Measurements from ENCODE around the gene WDR49. TPM values are rescaled to one million over a fixed set of nuclear protein-coding genes. Genes with fewer than 3 reads are reported as not detected.

Gene WDR49
- total RNA-seq, 1 experiment from 2014 or later = 0.34 TPM

- Histone ChIP-seq H3K4me3 (replicated peaks in 1 of 2; ENCODE audit: low read depth in 1 of 2, low read length in 2 of 2) (no peak overlapping the region), H3K27ac (ENCODE audit: low read depth, low read length) (no peak overlapping the region), H4K20me1 (ENCODE audit: insufficient read depth) (no peaks in the 10 kb centered on the region), H3K79me2 (ENCODE audit: insufficient read depth, low read length) (no peaks in the 10 kb centered on the region), H3K9me2 (ENCODE audit: insufficient read depth) (no peaks in the 10 kb centered on the region), H3K4me2 (ENCODE audit: low read length) (no peak overlapping the region), H2AFZ (ENCODE audit: low read depth, low read length, poor library complexity, severe bottlenecking) (no peak overlapping the region), H3K36me3 (ENCODE audit: control insufficient read depth in 1 of 2, insufficient read depth in 2 of 2, low read length in 2 of 2) (no peaks in the 10 kb centered on the region), H3K9ac (ENCODE audit: low read length) (no peak overlapping the region), H3K4me1 (ENCODE audit: control insufficient read depth in 1 of 2, insufficient read depth in 2 of 2, low read length in 2 of 2) (no peaks in the 10 kb centered on the region), H3K27me3 (ENCODE audit: insufficient read depth, low read length) (no peaks in the 10 kb centered on the region), H3K9me3 (ENCODE audit: control insufficient read depth in 1 of 2, insufficient read depth in 1 of 2, low read depth in 1 of 2, low read length in 2 of 2) (no peaks in the 10 kb centered on the region)
- DNase-seq (ENCODE audit: low read depth, low spot score) (no peak), ATAC-seq (no peak)
- BruUV-seq (replicated peaks) = no TSS peak
- TF ChIP-seq EZH2 (IDR thresholded peaks at IDR 0.05) (no peak), CBX3 (IDR thresholded peaks at IDR 0.05; ENCODE audit: low read depth) (no peak), YY1 (IDR thresholded peaks at IDR 0.05; ENCODE audit: extremely low read depth, insufficient replicate concordance, low read depth, low read length) (no peak), EZH2phosphoT487 (IDR thresholded peaks at IDR 0.05; ENCODE audit: borderline replicate concordance) (no peak), POLR2AphosphoS5 (IDR thresholded peaks at IDR 0.05; ENCODE audit: low read depth, low read length) (no peak), POLR2A (IDR thresholded peaks at IDR 0.05; ENCODE audit: borderline replicate concordance, extremely low read depth, insufficient read depth, insufficient read length) (no peak), SRF (IDR thresholded peaks at IDR 0.05; ENCODE audit: low read depth) (no peak), ELF1 (IDR thresholded peaks at IDR 0.05; ENCODE audit: borderline replicate concordance, low read depth) (no peak), SIN3A (IDR thresholded peaks at IDR 0.05; ENCODE audit: low read depth) (no peak), JUND (IDR thresholded peaks at IDR 0.05) (no peak), TCF7L2 (IDR thresholded peaks at IDR 0.05; ENCODE audit: borderline replicate concordance, extremely low read depth, insufficient read depth, insufficient read length) (no peak), CEBPB (IDR thresholded peaks at IDR 0.05; ENCODE audit: low read depth) (no peak), MAX (IDR thresholded peaks at IDR 0.05) (no peak), EGR1 (IDR thresholded peaks at IDR 0.05; ENCODE audit: low read depth) (no peak), ZBTB33 (IDR thresholded peaks at IDR 0.05; ENCODE audit: extremely low read depth, insufficient replicate concordance, low read length) (no peak), SP1 (IDR thresholded peaks at IDR 0.05; ENCODE audit: low read depth) (no peak), FOSL1 (IDR thresholded peaks at IDR 0.05; ENCODE audit: low read depth) (no peak), ZFX (IDR thresholded peaks at IDR 0.05) (no peak)
- ChIA-PET POLR2A (no interaction called here), RAD21 (ENCODE audit: low non-redundant PET in 1 of 2, low total read pairs in 2 of 2, uncharacterized antibody in 2 of 2, unreplicated experiment in 2 of 2) (no interaction called here), CTCF (no interaction called here)
- intact Hi-C loops (cut with micrococcal nuclease) = no loop called here
Observed at GRCh38 chr3:167602041-167602440, 51.7 kb downstream of the WDR49 start.
